ENCODE data around the gene SYNDIG1. TPM values are rescaled to one million over a fixed set of nuclear protein-coding genes. Genes with fewer than 3 reads are reported as not detected.

SYNDIG1 gene
- polyA plus RNA-seq, 1 of the 3 experiments (the other 2 are of a cell fraction): not detected

GRCh38 chr20:24419786-24420185, 49.6 kb upstream of the SYNDIG1 start:
- Histone ChIP-seq H3K9me2 (no peaks in the 10 kb centered on the region), H3F3A (replicated peaks; ENCODE audit: insufficient read depth) (no peaks in the 10 kb centered on the region), H3K36me3 (replicated peaks in 1 of 2; ENCODE audit: control insufficient read depth in 1 of 2, insufficient read depth in 2 of 2, low read length in 1 of 2) (no peaks in the 10 kb centered on the region), H4K20me1 (ENCODE audit: insufficient read depth) (no peaks in the 10 kb centered on the region), H3K9me3 (no peaks in the 10 kb centered on the region), H3K27ac (ENCODE audit: low read depth in 2 of 2, low read length in 1 of 2) (no peak overlapping the region), H3K79me2 (ENCODE audit: insufficient read depth) (no peaks in the 10 kb centered on the region), H3K27me3 (ENCODE audit: insufficient read depth) (no peaks in the 10 kb centered on the region), H3K4me1 (ENCODE audit: control insufficient read depth in 1 of 2, insufficient read depth in 2 of 2, low read depth in 1 of 2, low read length in 1 of 2) (peaks cover 0 to 6% of the 10 kb centered on the region in 2 experiments; a peak in 1 of 4 replicates), H3K4me2 (no peak overlapping the region), H3K4me3 (ENCODE audit: low read depth in 2 of 2, low read length in 1 of 2) (no peak overlapping the region), H3K9ac (no peak overlapping the region), H2AFZ (ENCODE audit: low read depth) (no peak overlapping the region)
- no CpG with 5 or more reads among the region's 6 CpGs for WGBS (ENCODE audit: low lambda C conversion rate)
- ChIA-PET CTCF (no interaction called here), POLR2A (no interaction called here)
- no peak for DNase-seq
- TF ChIP-seq ZBTB33 (IDR thresholded peaks at IDR 0.05; ENCODE audit: borderline replicate concordance, low read depth) (no peak), CHD2 (IDR thresholded peaks at IDR 0.05; ENCODE audit: low read length, partially characterized antibody) (no peak), YY1 (IDR thresholded peaks at IDR 0.05; ENCODE audit: low read depth) (no peak), POLR2AphosphoS5 (IDR thresholded peaks at IDR 0.05; ENCODE audit: low read depth, low read length) (no peak), MXI1 (IDR thresholded peaks at IDR 0.05; ENCODE audit: low read depth, low read length) (no peak), RCOR1 (IDR thresholded peaks at IDR 0.05; ENCODE audit: low read length) (no peak), EP300 (IDR thresholded peaks at IDR 0.05; ENCODE audit: borderline replicate concordance in 1 of 2, low read depth in 1 of 2, low read length in 1 of 2) (no peak), USF1 (IDR thresholded peaks at IDR 0.05; ENCODE audit: borderline replicate concordance, low read depth) (no peak), GATA2 (CRISPR knock-in tag; IDR thresholded peaks at IDR 0.05) (no peak), RXRA (IDR thresholded peaks at IDR 0.05; ENCODE audit: borderline replicate concordance, low read depth) (no peak), SMC3 (IDR thresholded peaks at IDR 0.05; ENCODE audit: low read depth, low read length) (no peak), TCF12 (IDR thresholded peaks at IDR 0.05) (no peak), NFIC (IDR thresholded peaks at IDR 0.05; ENCODE audit: borderline replicate concordance) (no peak), SIN3A (IDR thresholded peaks at IDR 0.05; ENCODE audit: borderline replicate concordance, low read depth, low read length) (no peak), TEAD4 (IDR thresholded peaks at IDR 0.05; ENCODE audit: borderline replicate concordance, insufficient read depth) (no peak), RAD21 (IDR thresholded peaks at IDR 0.05; ENCODE audit: low read length) (no peak)
- TF ChIP-seq, protein P1, sequence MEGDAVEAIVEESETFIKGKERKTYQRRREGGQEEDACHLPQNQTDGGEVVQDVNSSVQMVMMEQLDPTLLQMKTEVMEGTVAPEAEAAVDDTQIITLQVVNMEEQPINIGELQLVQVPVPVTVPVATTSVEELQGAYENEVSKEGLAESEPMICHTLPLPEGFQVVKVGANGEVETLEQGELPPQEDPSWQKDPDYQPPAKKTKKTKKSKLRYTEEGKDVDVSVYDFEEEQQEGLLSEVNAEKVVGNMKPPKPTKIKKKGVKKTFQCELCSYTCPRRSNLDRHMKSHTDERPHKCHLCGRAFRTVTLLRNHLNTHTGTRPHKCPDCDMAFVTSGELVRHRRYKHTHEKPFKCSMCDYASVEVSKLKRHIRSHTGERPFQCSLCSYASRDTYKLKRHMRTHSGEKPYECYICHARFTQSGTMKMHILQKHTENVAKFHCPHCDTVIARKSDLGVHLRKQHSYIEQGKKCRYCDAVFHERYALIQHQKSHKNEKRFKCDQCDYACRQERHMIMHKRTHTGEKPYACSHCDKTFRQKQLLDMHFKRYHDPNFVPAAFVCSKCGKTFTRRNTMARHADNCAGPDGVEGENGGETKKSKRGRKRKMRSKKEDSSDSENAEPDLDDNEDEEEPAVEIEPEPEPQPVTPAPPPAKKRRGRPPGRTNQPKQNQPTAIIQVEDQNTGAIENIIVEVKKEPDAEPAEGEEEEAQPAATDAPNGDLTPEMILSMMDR (IDR thresholded peaks at IDR 0.05): no peak

Data from SK-N-SH (cell line).